NB4 (cell line): ENCODE data around the gene SPIN1.

Experiments
- DNase-seq: peaks from one replicate; pipeline ENCODE4 v3.0.0; 2010; ENCODE audit warnings: low read depth
- H3K4me3 ChIP-seq: one replicate; pipeline ENCODE4 v1.5.1; 2011; ENCODE audit warnings: mild to moderate bottlenecking, low read depth, low read length, moderate library complexity
- MYC ChIP-seq: IDR thresholded peaks from 2 replicates; pipeline ENCODE4 v1.6.1; 2011; ENCODE audit warnings: low read depth, low read length
- POLR2A ChIP-seq: IDR thresholded peaks from 2 replicates; pipeline ENCODE4 v1.6.1; 2011; ENCODE audit warnings: mild to moderate bottlenecking; ENCODE audit not compliant: insufficient read length; ENCODE audit errors: extremely low read depth
- TF ChIP-seq, protein P1 (sequence below): IDR thresholded peaks from 2 replicates; pipeline ENCODE4 v1.6.1; 2011; ENCODE audit warnings: low read depth, low read length
- TF ChIP-seq, protein P2 (sequence below): IDR thresholded peaks from one replicate; pipeline ENCODE4 v1.5.1; 2012; ENCODE audit warnings: low read depth, low read length

SPIN1 gene

DNA sequence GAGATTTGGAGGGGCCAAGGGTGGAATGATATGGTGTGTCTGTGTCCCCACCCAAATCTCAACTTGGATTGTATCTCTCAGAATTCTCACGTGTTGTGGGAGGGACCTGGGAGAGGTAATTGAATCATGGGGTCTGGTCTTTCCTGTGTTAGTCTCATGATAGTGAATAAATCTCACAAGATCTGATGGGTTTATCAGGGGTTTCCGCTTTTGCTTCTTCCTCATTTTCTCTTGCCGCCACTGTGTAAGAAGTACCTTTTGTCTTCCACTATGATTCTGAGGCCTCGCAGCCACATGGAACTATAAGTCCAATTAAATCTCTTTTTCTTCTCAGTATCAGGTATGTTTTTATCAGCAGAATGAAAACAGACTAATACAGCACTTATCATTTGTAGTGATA is 29.5 kb upstream of the SPIN1 start:
- TF ChIP-seq, protein P1, sequence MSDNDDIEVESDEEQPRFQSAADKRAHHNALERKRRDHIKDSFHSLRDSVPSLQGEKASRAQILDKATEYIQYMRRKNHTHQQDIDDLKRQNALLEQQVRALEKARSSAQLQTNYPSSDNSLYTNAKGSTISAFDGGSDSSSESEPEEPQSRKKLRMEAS: no peak
- no peak overlapping the region for H3K4me3 ChIP-seq
- no peak for DNase-seq

DNA sequence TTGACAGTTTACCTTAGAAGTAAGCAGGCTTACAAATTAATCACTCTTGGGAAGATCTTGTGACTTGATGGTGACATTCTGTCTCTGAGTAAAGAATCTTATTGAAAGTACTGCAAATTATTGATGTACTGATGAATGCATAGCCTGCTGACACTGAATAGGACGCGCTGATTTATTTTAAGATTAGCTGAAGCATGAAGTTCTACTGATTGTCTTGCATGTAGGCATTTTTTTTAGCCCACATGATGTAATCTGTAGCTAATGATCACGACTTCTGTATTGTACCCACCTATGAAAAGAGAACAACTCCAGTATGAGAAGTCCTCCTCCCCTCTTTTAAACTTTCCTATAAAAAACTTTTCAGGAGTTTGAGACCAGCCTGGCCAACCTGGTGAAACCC is 28.3 kb upstream of the SPIN1 start:
- H3K4me3 ChIP-seq: no peak overlapping the region
- no peak for DNase-seq
- TF ChIP-seq POLR2A (no peak), MYC (no peak)
- TF ChIP-seq, protein P2, sequence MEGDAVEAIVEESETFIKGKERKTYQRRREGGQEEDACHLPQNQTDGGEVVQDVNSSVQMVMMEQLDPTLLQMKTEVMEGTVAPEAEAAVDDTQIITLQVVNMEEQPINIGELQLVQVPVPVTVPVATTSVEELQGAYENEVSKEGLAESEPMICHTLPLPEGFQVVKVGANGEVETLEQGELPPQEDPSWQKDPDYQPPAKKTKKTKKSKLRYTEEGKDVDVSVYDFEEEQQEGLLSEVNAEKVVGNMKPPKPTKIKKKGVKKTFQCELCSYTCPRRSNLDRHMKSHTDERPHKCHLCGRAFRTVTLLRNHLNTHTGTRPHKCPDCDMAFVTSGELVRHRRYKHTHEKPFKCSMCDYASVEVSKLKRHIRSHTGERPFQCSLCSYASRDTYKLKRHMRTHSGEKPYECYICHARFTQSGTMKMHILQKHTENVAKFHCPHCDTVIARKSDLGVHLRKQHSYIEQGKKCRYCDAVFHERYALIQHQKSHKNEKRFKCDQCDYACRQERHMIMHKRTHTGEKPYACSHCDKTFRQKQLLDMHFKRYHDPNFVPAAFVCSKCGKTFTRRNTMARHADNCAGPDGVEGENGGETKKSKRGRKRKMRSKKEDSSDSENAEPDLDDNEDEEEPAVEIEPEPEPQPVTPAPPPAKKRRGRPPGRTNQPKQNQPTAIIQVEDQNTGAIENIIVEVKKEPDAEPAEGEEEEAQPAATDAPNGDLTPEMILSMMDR: no peak
- TF ChIP-seq, protein P1: no peak

DNA sequence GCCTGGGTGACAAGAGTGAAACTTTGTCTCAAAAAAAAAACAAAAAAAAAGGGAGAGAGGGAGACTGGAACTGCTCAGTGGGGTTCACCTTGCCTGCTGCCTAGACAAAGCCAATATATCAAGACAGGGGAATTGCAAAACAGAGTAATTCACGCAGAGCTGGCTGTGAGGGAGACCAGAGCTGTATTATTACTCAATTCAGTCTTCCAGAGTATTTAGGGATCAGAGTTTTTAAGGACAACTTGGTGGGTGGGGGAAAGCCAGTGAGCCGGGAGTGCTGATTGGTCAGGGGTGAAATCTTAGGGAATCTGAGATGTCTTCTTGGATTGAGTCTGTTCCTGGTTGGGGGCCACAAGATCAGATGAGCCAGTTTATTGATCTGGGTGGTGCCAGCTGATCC is 25.6 kb upstream of the SPIN1 start:
- DNase-seq: no peak
- no peak for TF ChIP-seq MYC
- TF ChIP-seq, protein P1: no peak
- no peak for TF ChIP-seq POLR2A
- TF ChIP-seq, protein P2: no peak
- H3K4me3 ChIP-seq: no peak overlapping the region

DNA sequence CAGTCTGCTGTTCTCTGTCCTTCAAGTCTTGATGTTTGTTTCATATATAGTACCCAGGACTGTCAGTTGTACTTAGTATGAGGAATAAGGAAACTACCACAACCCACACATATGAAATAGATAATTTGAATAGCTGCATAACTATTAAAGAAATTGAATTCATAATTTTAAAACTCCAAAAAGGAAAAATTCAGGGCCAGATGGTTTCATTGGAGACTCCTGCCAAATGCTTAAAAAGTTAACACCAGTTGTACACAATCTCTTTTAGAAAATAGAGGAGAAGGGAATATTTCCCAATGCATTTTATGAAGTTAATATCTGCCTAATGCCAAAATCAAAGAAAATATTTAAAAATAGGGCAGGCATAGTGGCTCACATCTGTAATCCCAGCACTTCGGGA is 24.6 kb upstream of the SPIN1 start:
- DNase-seq: no peak
- TF ChIP-seq POLR2A: no peak
- H3K4me3 ChIP-seq: no peak overlapping the region

DNA sequence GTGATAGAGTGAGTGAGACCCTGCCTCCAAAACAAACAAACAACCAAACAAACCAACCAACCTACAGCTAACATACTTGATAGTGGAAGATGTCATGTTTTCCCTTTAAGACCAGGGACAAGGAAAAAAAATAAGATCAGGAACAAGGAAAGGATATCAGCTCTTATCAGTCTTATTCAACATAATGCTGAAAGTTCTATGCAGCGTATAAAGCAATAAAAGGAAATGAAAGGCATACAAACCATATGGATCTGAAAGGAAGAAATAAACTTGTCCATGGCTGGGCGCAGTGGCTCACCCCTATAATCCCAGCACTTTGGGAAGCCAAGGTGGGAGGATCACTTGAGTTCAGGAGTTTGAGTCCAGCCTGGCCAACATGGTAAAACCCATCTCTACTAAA is 23.5 kb upstream of the SPIN1 start:
- DNase-seq: no peak
- TF ChIP-seq MYC (no peak), POLR2A (no peak)
- TF ChIP-seq, protein P2: no peak
- TF ChIP-seq, protein P1: no peak
- H3K4me3 ChIP-seq: no peak overlapping the region

DNA sequence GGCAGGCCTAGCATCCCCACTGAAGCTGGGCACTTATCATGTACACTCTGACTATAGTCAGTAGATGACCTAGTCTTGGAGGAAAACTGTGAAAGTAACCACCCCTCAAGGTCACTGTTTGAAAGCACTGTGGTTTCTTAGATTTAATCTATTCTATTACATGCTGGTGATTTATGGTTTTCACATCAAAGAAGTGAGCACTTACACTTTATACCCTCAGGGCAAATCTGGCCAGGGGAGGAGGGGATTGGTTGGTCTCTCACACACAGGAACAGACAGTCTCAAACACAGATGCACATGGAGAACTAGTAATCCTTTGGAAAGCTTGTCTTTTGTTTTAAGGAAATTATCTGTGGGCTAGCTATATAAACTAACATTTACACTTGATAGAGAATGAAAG is 17.9 kb upstream of the SPIN1 start:
- TF ChIP-seq POLR2A: no peak
- no peak for TF ChIP-seq MYC
- TF ChIP-seq, protein P2: no peak
- TF ChIP-seq, protein P1: no peak
- no peak for DNase-seq
- no peak overlapping the region for H3K4me3 ChIP-seq

DNA sequence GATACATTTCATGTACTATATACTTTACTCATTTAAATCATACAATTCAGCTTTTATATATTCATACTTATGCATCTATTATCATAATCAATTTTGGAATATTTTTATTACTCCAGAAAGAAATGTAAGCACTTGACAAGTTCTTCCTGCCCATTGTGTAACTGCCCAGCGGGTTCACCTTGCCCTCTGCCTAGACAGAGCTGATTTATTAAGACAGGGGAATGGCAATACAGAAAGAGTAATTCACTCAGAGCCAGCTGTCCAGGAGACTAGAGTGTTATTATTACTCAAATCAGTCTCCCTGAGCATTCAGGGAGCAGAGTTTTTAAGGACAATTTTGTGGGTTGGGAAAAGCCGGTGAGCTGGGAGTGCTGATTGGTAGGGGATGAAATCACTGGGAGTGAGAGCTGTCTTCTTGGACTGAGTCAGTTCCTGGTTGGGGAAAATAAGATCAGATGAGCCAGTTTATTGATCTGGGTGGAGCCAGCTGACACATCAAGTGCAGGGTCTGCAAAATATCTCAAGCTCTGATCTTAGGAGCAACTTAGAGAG is 16.1 kb upstream of the SPIN1 start:
- H3K4me3 ChIP-seq: no peak overlapping the region
- TF ChIP-seq, protein P2: no peak
- TF ChIP-seq, protein P1: no peak
- TF ChIP-seq POLR2A (no peak), MYC (no peak)
- no peak for DNase-seq
